ENCODE data around the gene BCL2L13.
A peak's percentile ranks its signal among the peaks of the same experiment; 100 is the strongest.
"Not testable (repeated sequence)": the region's sequence is repeated elsewhere in the genome, so short reads cannot be mapped to it uniquely, and the experiment has no call there.

The BCL2L13 gene

GRCh38 chr22:17637490-17638181, 921 bp upstream of the BCL2L13 start:
- no peak for DNase-seq

GRCh38 chr22:17638182-17638431, 450 bp upstream of the BCL2L13 start:
- DNase-seq = no peak

DNA sequence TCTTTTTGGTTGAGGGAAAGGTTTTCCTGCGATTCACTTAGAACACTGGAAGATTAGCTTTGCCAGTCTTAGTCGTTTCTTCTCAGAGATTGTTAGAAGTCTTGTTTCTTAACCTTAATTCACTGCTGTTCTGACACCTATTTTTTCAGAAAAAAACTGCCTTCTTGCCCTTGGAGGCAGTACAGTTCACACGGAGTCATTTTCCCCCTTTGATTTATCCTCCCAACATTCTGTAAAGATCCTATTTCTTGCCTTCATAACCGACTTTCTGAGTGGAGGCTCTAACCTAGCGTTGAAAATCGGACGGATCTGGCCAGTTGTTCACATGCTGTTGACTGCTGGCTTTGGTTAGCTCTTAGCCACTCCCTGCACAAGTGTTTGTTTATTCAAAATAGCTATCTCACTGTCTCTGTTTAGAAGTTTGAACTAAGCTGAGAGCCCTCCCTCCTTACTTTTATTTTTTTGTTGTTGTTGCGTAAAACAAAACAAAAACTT, 737 bp downstream of the BCL2L13 start:
- DNase-seq = peak; percentile 40

- no peak for DNase-seq
Measured at GRCh38 chr22:17641269-17641668, 2.7 kb downstream of the BCL2L13 start.

DNA sequence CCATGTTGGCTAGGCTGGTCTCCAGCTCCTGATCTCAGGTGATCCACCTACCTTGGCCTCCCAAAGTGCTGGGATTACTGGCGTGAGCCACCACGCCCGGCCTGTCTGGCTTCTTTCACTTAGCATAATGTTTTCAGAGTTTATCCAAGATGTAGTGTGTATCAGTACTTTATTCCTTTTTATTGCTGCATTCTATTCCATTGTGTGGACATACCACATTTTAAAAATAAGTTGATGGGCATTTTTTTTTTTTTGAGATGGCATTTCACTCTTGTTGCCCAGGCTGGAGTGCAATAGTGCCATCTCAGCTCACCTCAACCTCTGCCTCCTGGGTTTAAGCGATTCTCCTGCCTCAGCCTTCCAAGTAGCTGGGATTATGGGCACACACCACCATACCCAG, 3.8 kb downstream of the BCL2L13 start:
- not testable (repeated sequence) for DNase-seq

DNA sequence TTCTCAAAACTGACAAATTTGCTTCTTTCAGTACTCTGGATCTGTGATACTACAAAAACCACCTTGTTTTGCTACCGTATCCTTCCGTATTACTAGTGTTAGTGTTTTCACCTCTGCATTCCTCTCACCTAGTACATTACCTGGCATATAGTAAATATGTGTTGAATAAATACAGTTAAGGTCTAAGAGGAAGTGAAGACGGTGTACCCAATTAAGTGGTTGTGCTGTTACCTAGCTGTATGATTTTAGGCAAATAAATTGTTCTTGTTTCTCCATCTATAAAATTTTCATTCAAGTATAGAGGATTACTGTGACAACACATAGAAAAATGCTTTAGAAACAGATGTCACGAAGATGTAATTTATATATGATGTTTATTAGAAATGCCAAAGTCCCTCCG, 8.9 kb downstream of the BCL2L13 start:
- no peak for DNase-seq

- no peak for DNase-seq
Measured at GRCh38 chr22:17647991-17648390, 9.4 kb downstream of the BCL2L13 start.

DNA sequence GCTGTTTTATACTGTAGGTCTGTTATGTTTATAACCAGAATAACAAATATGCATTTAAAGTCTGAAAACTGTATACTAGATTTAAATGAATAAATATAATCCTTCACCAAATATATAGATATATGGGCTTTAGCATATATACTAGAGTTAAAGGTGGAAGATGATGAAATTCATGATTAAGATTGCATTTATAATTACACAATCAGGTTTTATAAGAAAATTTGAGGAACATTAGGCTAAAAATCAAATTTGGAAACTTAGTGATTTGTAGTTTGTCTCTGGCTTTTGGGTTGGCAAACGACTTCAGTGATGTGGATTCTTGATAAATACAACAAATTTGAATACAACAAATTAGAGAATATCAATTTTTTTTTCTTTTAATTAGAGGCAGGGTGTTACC, 10.0 kb downstream of the BCL2L13 start:
- no peak for DNase-seq

- DNase-seq = no peak
Measured at GRCh38 chr22:17655289-17655688, 16.7 kb downstream of the BCL2L13 start.

GRCh38 chr22:17656870-17657395, 18.4 kb downstream of the BCL2L13 start:
- peak; percentile 41 for DNase-seq

GRCh38 chr22:17664414-17665055, 26.0 kb downstream of the BCL2L13 start:
- DNase-seq = no peak

GRCh38 chr22:17665248-17665647, 26.7 kb downstream of the BCL2L13 start:
- no peak for DNase-seq

GRCh38 chr22:17665854-17666253, 27.3 kb downstream of the BCL2L13 start:
- no peak for DNase-seq

GRCh38 chr22:17671521-17672092, 33.0 kb downstream of the BCL2L13 start:
- DNase-seq = not testable (repeated sequence)

GRCh38 chr22:17672417-17672991, 33.9 kb downstream of the BCL2L13 start:
- no peak for DNase-seq

DNA sequence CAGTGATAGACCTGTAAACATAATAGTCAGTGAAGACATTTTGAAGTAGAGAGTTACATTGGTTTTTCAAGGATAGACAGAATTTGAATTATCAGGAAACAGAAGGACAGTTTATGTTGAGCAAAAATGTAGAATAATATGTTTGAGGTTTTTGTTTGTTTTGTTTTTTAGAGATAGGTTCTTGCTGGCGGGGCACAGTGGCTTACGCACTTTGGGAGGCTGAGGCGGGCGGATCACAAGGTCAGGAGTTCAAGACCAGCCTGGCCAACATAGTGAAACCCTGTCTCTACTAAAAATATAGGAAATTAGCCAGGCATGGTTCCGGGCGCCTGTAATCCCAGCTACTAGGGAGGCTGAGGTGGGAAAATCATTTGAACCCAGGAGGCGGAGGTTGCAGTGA, 35.6 kb downstream of the BCL2L13 start:
- no peak for DNase-seq

GRCh38 chr22:17675584-17675983, 37.0 kb downstream of the BCL2L13 start:
- DNase-seq = no peak

DNA sequence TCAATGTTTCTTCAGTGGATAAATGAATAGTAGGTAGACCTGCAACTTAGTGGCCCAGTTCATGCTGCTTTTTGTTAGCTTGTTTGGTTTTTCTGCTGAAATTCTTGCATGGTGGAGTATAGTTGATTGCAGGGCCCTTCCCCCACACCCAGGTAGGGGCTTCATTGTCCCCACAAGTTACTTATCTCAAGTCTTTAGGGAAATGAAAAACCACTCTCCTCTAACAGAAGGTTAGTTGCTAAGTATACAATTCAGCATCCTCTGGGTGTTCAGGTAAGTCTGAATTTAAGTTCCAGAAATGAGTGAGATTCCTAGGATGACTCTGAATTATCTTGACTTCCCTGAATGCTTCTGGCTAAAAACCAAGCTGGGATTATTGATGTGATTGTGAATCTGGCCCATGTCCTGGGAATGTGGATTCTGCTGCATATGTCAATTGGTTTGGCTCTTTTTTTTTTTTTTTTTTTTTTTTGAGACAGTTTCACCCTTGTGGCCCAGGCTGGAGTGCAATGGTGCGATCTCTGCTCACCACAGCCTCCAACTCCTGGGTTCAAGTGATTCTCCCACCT, 40.3 kb downstream of the BCL2L13 start:
- no peak for DNase-seq

- DNase-seq = no peak
Measured at GRCh38 chr22:17684245-17684644, 45.7 kb downstream of the BCL2L13 start.

- no peak for DNase-seq
Measured at GRCh38 chr22:17692841-17693240, 54.3 kb downstream of the BCL2L13 start.

GRCh38 chr22:17694193-17694592, 55.6 kb downstream of the BCL2L13 start:
- no peak for DNase-seq

- no peak for DNase-seq
Measured at GRCh38 chr22:17694752-17695151, 56.2 kb downstream of the BCL2L13 start.

- DNase-seq = no peak
Measured at GRCh38 chr22:17695986-17696385, 57.4 kb downstream of the BCL2L13 start.

- DNase-seq = not testable (repeated sequence)
Measured at GRCh38 chr22:17697196-17697595, 58.6 kb downstream of the BCL2L13 start.
